Measurements from ENCODE around the gene IFI30. TPM values are rescaled to one million over a fixed set of nuclear protein-coding genes. Genes with fewer than 3 reads are reported as not detected.

IFI30 gene
- total RNA-seq, 1 donor from 2014 or later, result 22.8 TPM

- DNase-seq (ENCODE audit: extremely low spot score, unreplicated experiment), result no peak
- no peak overlapping the region for H3K4me3 Mint-ChIP-seq
- H3K4me1 Mint-ChIP-seq (ENCODE audit: unreplicated experiment), result no peaks in the 10 kb centered on the region
- H3K36me3 Mint-ChIP-seq, result no peaks in the 10 kb centered on the region
- no peak overlapping the region for H3K27ac Mint-ChIP-seq
- no peaks in the 10 kb centered on the region for H3K9me3 Mint-ChIP-seq
- TF ChIP-seq, protein P1, sequence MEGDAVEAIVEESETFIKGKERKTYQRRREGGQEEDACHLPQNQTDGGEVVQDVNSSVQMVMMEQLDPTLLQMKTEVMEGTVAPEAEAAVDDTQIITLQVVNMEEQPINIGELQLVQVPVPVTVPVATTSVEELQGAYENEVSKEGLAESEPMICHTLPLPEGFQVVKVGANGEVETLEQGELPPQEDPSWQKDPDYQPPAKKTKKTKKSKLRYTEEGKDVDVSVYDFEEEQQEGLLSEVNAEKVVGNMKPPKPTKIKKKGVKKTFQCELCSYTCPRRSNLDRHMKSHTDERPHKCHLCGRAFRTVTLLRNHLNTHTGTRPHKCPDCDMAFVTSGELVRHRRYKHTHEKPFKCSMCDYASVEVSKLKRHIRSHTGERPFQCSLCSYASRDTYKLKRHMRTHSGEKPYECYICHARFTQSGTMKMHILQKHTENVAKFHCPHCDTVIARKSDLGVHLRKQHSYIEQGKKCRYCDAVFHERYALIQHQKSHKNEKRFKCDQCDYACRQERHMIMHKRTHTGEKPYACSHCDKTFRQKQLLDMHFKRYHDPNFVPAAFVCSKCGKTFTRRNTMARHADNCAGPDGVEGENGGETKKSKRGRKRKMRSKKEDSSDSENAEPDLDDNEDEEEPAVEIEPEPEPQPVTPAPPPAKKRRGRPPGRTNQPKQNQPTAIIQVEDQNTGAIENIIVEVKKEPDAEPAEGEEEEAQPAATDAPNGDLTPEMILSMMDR (conservative IDR thresholded peaks at IDR 0.05), result no peak
- H3K27me3 Mint-ChIP-seq, result peaks cover 46% of the 10 kb centered on the region
Observed at GRCh38 chr19:18218159-18218558, 44.5 kb downstream of the IFI30 start.

DNA sequence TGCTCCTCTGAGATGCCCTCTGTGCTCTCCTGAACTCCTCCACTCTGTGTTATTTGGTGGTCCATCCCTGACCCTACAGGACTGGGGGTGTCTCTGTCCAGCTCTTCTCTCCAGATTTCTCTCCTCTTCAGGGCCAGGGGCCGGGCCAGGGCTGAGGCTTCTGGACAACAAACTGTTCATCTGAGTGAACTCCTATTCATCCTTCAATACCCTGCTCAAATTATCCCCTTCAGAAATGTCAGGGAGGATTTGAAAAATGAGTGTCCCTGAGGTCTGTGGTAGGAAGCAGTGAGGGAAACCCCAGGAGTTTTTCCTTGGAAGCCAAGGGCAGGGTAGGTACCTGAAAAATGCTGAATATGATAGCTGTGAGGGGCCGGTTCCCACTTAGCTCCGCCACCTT is 45.0 kb downstream of the IFI30 start:
- Mint-ChIP-seq H3K36me3 (no peaks in the 10 kb centered on the region), H3K4me1 (ENCODE audit: unreplicated experiment) (no peaks in the 10 kb centered on the region), H3K27me3 (peaks cover 46% of the 10 kb centered on the region), H3K27ac (no peak overlapping the region), H3K9me3 (no peaks in the 10 kb centered on the region), H3K4me3 (no peak overlapping the region)
- TF ChIP-seq, protein P1 (conservative IDR thresholded peaks at IDR 0.05), result no peak
- DNase-seq (ENCODE audit: extremely low spot score, unreplicated experiment), result no peak

DNA sequence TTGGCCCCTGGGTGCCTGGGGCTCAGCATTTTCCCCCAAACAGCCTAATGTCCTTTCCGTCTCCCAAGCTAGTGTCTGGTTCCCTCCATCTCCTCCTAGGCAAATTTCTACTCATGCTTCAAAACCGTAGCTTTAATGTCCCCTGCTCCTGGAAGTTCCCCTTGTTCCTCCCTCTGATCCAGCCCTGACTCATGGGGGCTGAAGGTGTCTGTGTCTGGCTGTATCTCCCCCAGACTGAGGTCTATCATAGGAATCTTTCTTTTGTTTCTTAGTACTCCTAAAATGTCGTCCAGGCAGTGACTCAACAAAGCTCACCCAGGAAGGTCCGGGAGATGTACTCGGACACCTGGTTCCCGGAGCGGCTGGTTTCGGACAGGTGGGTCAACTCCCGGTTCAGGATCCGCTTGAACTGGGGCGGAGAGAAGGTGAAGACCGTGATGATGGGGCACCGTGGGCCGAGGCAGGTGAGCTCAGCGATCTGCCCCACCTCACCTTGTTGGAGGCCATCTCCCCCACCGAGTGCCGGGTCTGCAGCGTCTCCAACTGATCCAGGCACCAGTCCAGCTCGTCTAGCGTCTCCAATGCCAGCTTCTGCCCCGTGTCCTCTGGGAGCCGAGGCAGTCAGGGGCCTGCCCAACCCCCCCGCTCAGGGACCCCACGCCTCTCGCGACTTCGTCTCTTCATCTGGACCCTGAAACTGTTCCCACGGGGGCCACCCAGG is 46.5 kb downstream of the IFI30 start:
- Mint-ChIP-seq H3K36me3 (no peaks in the 10 kb centered on the region), H3K4me3 (no peak overlapping the region), H3K27me3 (peaks cover 49% of the 10 kb centered on the region), H3K9me3 (no peaks in the 10 kb centered on the region), H3K4me1 (ENCODE audit: unreplicated experiment) (peaks cover 8% of the 10 kb centered on the region), H3K27ac (no peak overlapping the region)
- TF ChIP-seq, protein P1 (conservative IDR thresholded peaks at IDR 0.05), result no peak
- no peak for DNase-seq (ENCODE audit: extremely low spot score, unreplicated experiment)

- no peak overlapping the region for H3K27ac Mint-ChIP-seq
- H3K27me3 Mint-ChIP-seq, result peaks cover 52% of the 10 kb centered on the region
- no peaks in the 10 kb centered on the region for H3K9me3 Mint-ChIP-seq
- no peak for DNase-seq (ENCODE audit: extremely low spot score, unreplicated experiment)
- H3K4me1 Mint-ChIP-seq (ENCODE audit: unreplicated experiment), result peaks cover 8% of the 10 kb centered on the region
- H3K36me3 Mint-ChIP-seq, result no peaks in the 10 kb centered on the region
- no peak overlapping the region for H3K4me3 Mint-ChIP-seq
- TF ChIP-seq, protein P1 (conservative IDR thresholded peaks at IDR 0.05), result no peak
Observed at GRCh38 chr19:18220632-18221275, 47.1 kb downstream of the IFI30 start.

DNA sequence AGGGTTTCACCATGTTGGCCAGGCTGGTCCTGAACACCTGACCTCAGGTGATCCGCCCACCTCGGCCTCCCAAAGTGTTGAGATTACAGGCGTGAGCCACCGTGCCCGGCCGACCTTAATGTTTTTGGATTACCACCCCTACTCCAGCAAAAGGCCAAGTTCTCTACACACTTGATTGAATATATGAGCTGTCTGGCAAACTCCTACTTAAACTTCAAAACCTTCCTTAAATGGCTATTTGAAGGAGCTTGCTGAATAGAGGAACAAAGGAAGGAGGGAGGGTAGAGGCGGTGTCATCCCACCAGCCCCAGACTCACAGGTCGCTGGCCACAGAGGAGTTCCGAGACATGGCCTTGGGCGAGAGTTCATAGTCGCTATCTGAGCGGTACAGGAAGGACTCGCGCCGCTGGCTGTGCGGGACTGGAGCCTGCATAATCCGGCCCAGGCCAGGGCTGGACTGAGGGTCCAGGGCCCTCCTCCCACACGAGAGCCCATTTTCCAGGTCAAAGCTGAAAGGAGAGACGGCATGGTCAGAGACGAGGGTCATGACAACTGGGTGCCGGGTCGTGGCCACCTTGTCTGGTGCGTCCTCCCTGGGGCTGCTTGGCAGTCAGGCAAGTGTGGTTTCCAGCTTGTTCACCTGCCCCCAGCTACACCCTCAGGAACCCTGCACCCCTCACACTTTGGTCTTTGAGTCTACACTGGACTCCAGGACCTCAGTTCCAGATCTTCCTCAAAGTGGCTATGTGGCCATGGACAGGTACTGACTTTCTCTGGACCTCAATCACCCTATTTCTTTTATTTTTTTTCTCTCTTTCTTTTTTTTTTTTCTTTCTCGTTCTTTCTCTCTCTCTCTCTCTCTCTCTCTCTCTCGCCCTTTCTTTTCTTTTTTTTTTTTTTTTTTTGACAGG is 48.5 kb downstream of the IFI30 start:
- DNase-seq (ENCODE audit: extremely low spot score, unreplicated experiment), result no peak
- Mint-ChIP-seq H3K27ac (no peak overlapping the region), H3K27me3 (peaks cover 61% of the 10 kb centered on the region), H3K9me3 (no peaks in the 10 kb centered on the region), H3K4me3 (no peak overlapping the region), H3K36me3 (no peaks in the 10 kb centered on the region), H3K4me1 (ENCODE audit: unreplicated experiment) (peaks cover 8% of the 10 kb centered on the region)
- TF ChIP-seq, protein P1 (conservative IDR thresholded peaks at IDR 0.05), result no peak

All from type B pancreatic cell (in vitro differentiated cells).